Panc1 (cell line): ENCODE data around the gene LIPT2. TPM values are rescaled to one million over a fixed set of nuclear protein-coding genes. Genes with fewer than 3 reads are reported as not detected.
A peak's percentile ranks its signal among the peaks of the same experiment; 100 is the strongest.

Experiments
- ATAC-seq: fragments of 200-7000 bp; cut with Tn5 transposase; 2 replicates; pipeline ENCODE4 v1.9.1; 2020; ENCODE audit warnings: mild to moderate bottlenecking, moderate library complexity
- BruUV-seq: library from RNA; stranded (reverse); fragments of 400-500 nt; replicated peaks from 2 replicates; lab custom pipeline; 2021; lab: Mats Ljungman, UMichigan
- CTCF ChIA-PET: fragments of 300-600 bp; sonication (Branson Sonifier 250); formaldehyde crosslinking; loops from one replicate; lab custom pipeline; 2022; ENCODE audit warnings: antibody characterized with exemption; lab: Charles Lee
- POLR2A ChIA-PET: fragments of 300-600 bp; sonication (Branson Sonifier 250); formaldehyde crosslinking; loops from one replicate; lab custom pipeline; 2022; ENCODE audit warnings: antibody characterized with exemption; lab: Charles Lee
- DNase-seq: peaks from one replicate; pipeline ENCODE4 v3.0.0-alpha.2; 2010; ENCODE audit warnings: low read depth, low spot score
- H3K27ac ChIP-seq: 2 replicates; pipeline ENCODE4 v1.5.1; 2011; ENCODE audit warnings: mild to moderate bottlenecking, low read length, inconsistent platforms
- H3K27me3 ChIP-seq: fragments of 200-500 bp; sonication (Bioruptor generic); 2 replicates; pipeline ENCODE4 v1.6.0; 2014; ENCODE audit warnings: low read length, inconsistent platforms; ENCODE audit not compliant: control insufficient read depth, insufficient read depth
- H3K36me3 ChIP-seq: fragments of 200-500 bp; sonication (Bioruptor generic); 2 replicates; pipeline ENCODE4 v1.5.1; 2014; ENCODE audit warnings: inconsistent platforms, mild to moderate bottlenecking, low read length, moderate library complexity; ENCODE audit not compliant: control insufficient read depth, insufficient read depth
- H3K4me1 ChIP-seq: 2 replicates; pipeline ENCODE4 v1.5.1; 2011; ENCODE audit warnings: inconsistent platforms, mild to moderate bottlenecking, low read length, moderate library complexity; ENCODE audit not compliant: control insufficient read depth, insufficient read depth
- H3K4me3 ChIP-seq, 2 experiments: 2 replicates each; pipeline ENCODE4 v1.5.1; 2011 to 2012; ENCODE audit warnings: low read depth in 2 of 2, low read length in 2 of 2, mild to moderate bottlenecking in 2 of 2, inconsistent platforms in 1 of 2, moderate library complexity in 1 of 2
- H3K9me3 ChIP-seq: fragments of 200-500 bp; sonication (Bioruptor generic); 2 replicates; pipeline ENCODE4 v1.5.1; 2014; ENCODE audit warnings: low read depth, mild to moderate bottlenecking, inconsistent platforms, low read length, moderate library complexity; ENCODE audit not compliant: control insufficient read depth, insufficient read depth
- CTCF ChIP-seq: fragments of 450-650 bp; IDR thresholded peaks from 2 replicates; pipeline ENCODE4 v1.5.1; 2017; ENCODE audit warnings: mild to moderate bottlenecking
- POLR2AphosphoS5 ChIP-seq: IDR thresholded peaks from 2 replicates; pipeline ENCODE4 v1.6.1; 2012; ENCODE audit warnings: mild to moderate bottlenecking, low read depth, low read length, moderate library complexity
- REST ChIP-seq, 2 experiments: IDR thresholded peaks; 2 replicates each; pipeline ENCODE4 v1.6.1; 2011 to 2012; ENCODE audit warnings: low read depth in 2 of 2, control low read depth in 1 of 2, low read length in 1 of 2, mild to moderate bottlenecking in 1 of 2, moderate library complexity in 1 of 2; ENCODE audit not compliant: insufficient read depth in 1 of 2
- SIN3A ChIP-seq: IDR thresholded peaks from 2 replicates; pipeline ENCODE4 v1.6.1; 2012; ENCODE audit warnings: low read depth, mild to moderate bottlenecking, low read length, moderate library complexity, borderline replicate concordance; ENCODE audit not compliant: insufficient read depth
- TCF7L2 ChIP-seq: IDR thresholded peaks from 2 replicates; pipeline ENCODE4 v1.6.1; 2011; ENCODE audit warnings: mild to moderate bottlenecking, low read depth, low read length, inconsistent platforms
- in situ Hi-C: cut with HindIII; loops from 2 replicates; pipeline ENCODE4 v1.10.0; 2016; ENCODE audit warnings: low sequenced_read_pairs, low pct_unique_long_range_greater_than_20kb
- intact Hi-C: fragments of 100-400 bp; cut with micrococcal nuclease; formaldehyde crosslinking; loops from one replicate; pipeline ENCODE4 v1.10.0; 2022; ENCODE audit not compliant: unreplicated experiment
- total RNA-seq: library from RNA; stranded (reverse); gene quantifications from one replicate; pipeline ENCODE4 v1.2.1, GENCODE V29; 2021; ENCODE audit not compliant: unreplicated experiment

LIPT2 gene
- total RNA-seq, 1 experiment from 2014 or later, result 6.2 TPM

GRCh38 chr11:74520927-74521665, 27.6 kb upstream of the LIPT2 start:
- no peaks in the 10 kb centered on the region for H3K27me3 ChIP-seq
- no TSS peak for BruUV-seq
- in situ Hi-C loops (no loop called here), intact Hi-C loops (no loop called here)
- TF ChIP-seq CTCF (no peak), REST (IDR thresholded peaks at IDR 0.05; ENCODE audit: insufficient read depth in 1 of 2, low read depth in 2 of 2, low read length in 1 of 2) (no peak), POLR2AphosphoS5 (no peak), TCF7L2 (no peak), SIN3A (no peak)
- DNase-seq (no peak), ATAC-seq (no peak)
- H3K36me3 ChIP-seq, result no peaks in the 10 kb centered on the region
- H3K27ac ChIP-seq, result no peak overlapping the region
- no peak overlapping the region for H3K4me3 ChIP-seq
- H3K4me1 ChIP-seq, result peaks cover 4% of the 10 kb centered on the region; the same call in 1 of the 2 replicates
- CTCF ChIA-PET, result no interaction called here
- no peaks in the 10 kb centered on the region for H3K9me3 ChIP-seq
- POLR2A ChIA-PET, result no interaction called here

GRCh38 chr11:74520316-74520715, 26.8 kb upstream of the LIPT2 start:
- Histone ChIP-seq H3K36me3 (no peaks in the 10 kb centered on the region), H3K4me1 (peaks cover 4% of the 10 kb centered on the region; the same call in 1 of the 2 replicates), H3K9me3 (no peaks in the 10 kb centered on the region), H3K27ac (no peak overlapping the region), H3K4me3 (no peak overlapping the region), H3K27me3 (peaks cover 2% of the 10 kb centered on the region; the same call in 1 of the 2 replicates)
- no peak for DNase-seq
- in situ Hi-C loops, result no loop called here
- ChIA-PET POLR2A (no interaction called here), CTCF (no interaction called here)
- intact Hi-C loops, result no loop called here
- BruUV-seq, result no TSS peak
- 0 out of 2 replicates have a peak, but pooled peaks have one; percentile 17 for ATAC-seq
- TF ChIP-seq TCF7L2, result no peak
- no peak for TF ChIP-seq CTCF
- no peak for TF ChIP-seq REST (IDR thresholded peaks at IDR 0.05; ENCODE audit: insufficient read depth in 1 of 2, low read depth in 2 of 2, low read length in 1 of 2)
- no peak for TF ChIP-seq SIN3A
- no peak for TF ChIP-seq POLR2AphosphoS5
